GM23338 (cell line): ENCODE measurements around the gene NFS1. TPM values are rescaled to one million over a fixed set of nuclear protein-coding genes. Genes with fewer than 3 reads are reported as not detected.

Source experiments
- polyA plus RNA-seq: library from polyadenylated mRNA; unstranded; fragments of >200 nt; fragmentation: Nextera tagmentation; extraction: Ambion mirVana; gene quantifications from 2 replicates; pipeline ENCODE4 v1.2.1, GENCODE V29; 2016
- small RNA-seq: library from RNA; depleted of rRNA; stranded (forward); fragments of <200 nt; gene quantifications from one replicate; pipeline ENCODE3, GENCODE V24; 2014; ENCODE audit warnings: low replicate concordance
- total RNA-seq: library from RNA; depleted of rRNA; stranded (reverse); fragments of >200 nt; shearing (Covaris generic); gene quantifications from 2 replicates; pipeline ENCODE4 v1.2.3, GENCODE V29; 2014; rRNA removed

Gene NFS1
- total and polyA plus RNA-seq, 2 experiments from 2014 or later = 22.8 to 35.7 TPM

Small RNA genes within 50 kb of the gene (small RNA-seq; reads per million reads assigned to genes)
- gene RNU6-759P = not detected

Other genes starting within 250 kb of the NFS1 start
- 28.0 and 39.0 TPM in 2 replicates for gene CEP250, start 243.8 kb downstream of the NFS1 start, total RNA-seq
- 28.9 and 29.1 TPM in 2 replicates for gene CEP250, start 243.8 kb downstream of the NFS1 start, polyA plus RNA-seq
- gene C20orf173, start 169.7 kb downstream of the NFS1 start, total RNA-seq = not detected in 2 replicates
- gene C20orf173, start 169.7 kb downstream of the NFS1 start, polyA plus RNA-seq = not detected in 2 replicates
- 121 and 147 TPM in 2 replicates for gene ERGIC3, start 157.3 kb downstream of the NFS1 start, total RNA-seq
- gene ERGIC3, start 157.3 kb downstream of the NFS1 start, polyA plus RNA-seq = 139 and 155 TPM in 2 replicates
- 0.39 and 2.7 TPM in 2 replicates for gene SPAG4, start 83.5 kb downstream of the NFS1 start, total RNA-seq
- gene SPAG4, start 83.5 kb downstream of the NFS1 start, polyA plus RNA-seq = 2.9 and 3.8 TPM in 2 replicates
- gene CPNE1, start 34.5 kb downstream of the NFS1 start, total RNA-seq = 158 and 189 TPM in 2 replicates
- gene CPNE1, start 34.5 kb downstream of the NFS1 start, polyA plus RNA-seq = 196 and 221 TPM in 2 replicates
- gene RBM12, start 34.5 kb downstream of the NFS1 start, total RNA-seq = 81.3 and 82.2 TPM in 2 replicates
- gene RBM12, start 34.5 kb downstream of the NFS1 start, polyA plus RNA-seq = 21.0 and 22.3 TPM in 2 replicates
- gene ROMO1, start 53 bp upstream of the NFS1 start, total RNA-seq = 127 and 152 TPM in 2 replicates
- 881 and 947 TPM in 2 replicates for gene ROMO1, start 53 bp upstream of the NFS1 start, polyA plus RNA-seq
- gene RBM39, start 42.9 kb upstream of the NFS1 start, total RNA-seq = 248 and 259 TPM in 2 replicates
- gene RBM39, start 42.9 kb upstream of the NFS1 start, polyA plus RNA-seq = 413 and 420 TPM in 2 replicates
- 56.6 and 71.8 TPM in 2 replicates for gene PHF20, start 72.7 kb upstream of the NFS1 start, total RNA-seq
- 103 TPM in 2 replicates for gene PHF20, start 72.7 kb upstream of the NFS1 start, polyA plus RNA-seq